ENCODE data around the gene CTXND1. TPM values are rescaled to one million over a fixed set of nuclear protein-coding genes. Genes with fewer than 3 reads are reported as not detected.
A peak's percentile ranks its signal among the peaks of the same experiment; 100 is the strongest.

The CTXND1 gene
- total and polyA plus RNA-seq, 2 of the 13 experiments (the other 11 are each of a cell fraction or from before 2014, with no cell fraction given) = 1.2 to 2.1 TPM

GRCh38 chr15:80152896-80153876 lies 98.8 kb downstream of the CTXND1 start, which contains the start of gene FAH (continued):
- TF ChIP-seq ATF5 (CRISPR knock-in tag; IDR thresholded peaks at IDR 0.05; ENCODE audit: low read depth) (no peak), POLR2AphosphoS2 (IDR thresholded peaks at IDR 0.05; ENCODE audit: low read depth, low read length) (no peak), HNRNPLL (IDR thresholded peaks at IDR 0.05; ENCODE audit: low read depth, low read length, poor library complexity, severe bottlenecking) (peak; percentile 70), CSRNP1 (CRISPR knock-in tag; IDR thresholded peaks at IDR 0.05) (0 out of 2 replicates have a peak, but pooled peaks have one; percentile 18), RBM39 (IDR thresholded peaks at IDR 0.05; ENCODE audit: low read depth, low read length, poor library complexity, severe bottlenecking) (peak; percentile 40), GRHL1 (CRISPR knock-in tag; conservative IDR thresholded peaks at IDR 0.05) (no peak), ZNF501 (CRISPR knock-in tag; IDR thresholded peaks at IDR 0.05) (peak; percentile 42; the same call in 1 of the 2 replicates), NKX3-1 (CRISPR knock-in tag; IDR thresholded peaks at IDR 0.05) (no peak), POGK (CRISPR knock-in tag; conservative IDR thresholded peaks at IDR 0.05) (peak; percentile 90), MAFF (IDR thresholded peaks at IDR 0.05; ENCODE audit: low read depth, low read length) (no peak), ZNF225 (CRISPR knock-in tag; IDR thresholded peaks at IDR 0.05) (peak; percentile 71; the same call in 1 of the 2 replicates), SALL2 (CRISPR knock-in tag; IDR thresholded peaks at IDR 0.05) (peak; percentile 43), SMAD1 (CRISPR knock-in tag; IDR thresholded peaks at IDR 0.05; ENCODE audit: borderline replicate concordance, low read depth) (no peak), ZBTB7B (CRISPR knock-in tag; IDR thresholded peaks at IDR 0.05) (peak; percentile 52; the same call in 1 of the 2 replicates), ZNF670 (CRISPR knock-in tag; IDR thresholded peaks at IDR 0.05; ENCODE audit: borderline replicate concordance) (no peak), ZBTB39 (CRISPR knock-in tag; IDR thresholded peaks at IDR 0.05) (peak; percentile 61; the same call in 1 of the 2 replicates), IKZF5 (CRISPR knock-in tag; IDR thresholded peaks at IDR 0.05) (no peak), POGZ (CRISPR knock-in tag; IDR thresholded peaks at IDR 0.05) (peak; percentile 74; the same call in 1 of the 2 replicates)

All from HepG2 (cell line).